Activated T-cell treated with anti-CD3 and anti-CD28 coated beads for 1 hour (primary cell): ENCODE results near the gene CMSS1.

Experiments used
- DNase-seq: peaks from one replicate; pipeline ENCODE4 v3.0.0-alpha.2; 2020; ENCODE audit warnings: low read depth

Gene CMSS1

GRCh38 chr3:99997293-99997692 is 179.6 kb downstream of the CMSS1 start:
- no peak for DNase-seq

- no peak for DNase-seq
Measured at GRCh38 chr3:99999536-99999935, 181.9 kb downstream of the CMSS1 start.

GRCh38 chr3:100001083-100001482 is 183.4 kb downstream of the CMSS1 start:
- no peak for DNase-seq

- DNase-seq: no peak
Measured at GRCh38 chr3:100001526-100002270, 184.0 kb downstream of the CMSS1 start.

- DNase-seq: no peak
Measured at GRCh38 chr3:100002599-100003350, 185.1 kb downstream of the CMSS1 start.

- no peak for DNase-seq
Measured at GRCh38 chr3:100003609-100004503, 186.2 kb downstream of the CMSS1 start.

GRCh38 chr3:100004931-100005330 is 187.3 kb downstream of the CMSS1 start:
- DNase-seq: no peak

GRCh38 chr3:100005665-100006393 is 188.2 kb downstream of the CMSS1 start:
- DNase-seq: no peak

- DNase-seq: no peak
Measured at GRCh38 chr3:100006570-100007271, 189.1 kb downstream of the CMSS1 start.

GRCh38 chr3:100007313-100007712 is 189.7 kb downstream of the CMSS1 start:
- no peak for DNase-seq

- no peak for DNase-seq
Measured at GRCh38 chr3:100008081-100008698, 190.5 kb downstream of the CMSS1 start.

GRCh38 chr3:100009276-100010086 is 191.8 kb downstream of the CMSS1 start:
- no peak for DNase-seq

- no peak for DNase-seq
Measured at GRCh38 chr3:100010087-100010417, 192.4 kb downstream of the CMSS1 start.

GRCh38 chr3:100018806-100019205 is 201.1 kb downstream of the CMSS1 start:
- DNase-seq: no peak

- DNase-seq: no peak
Measured at GRCh38 chr3:100019719-100020118, 202.1 kb downstream of the CMSS1 start.

- no peak for DNase-seq
Measured at GRCh38 chr3:100020876-100021644, 203.4 kb downstream of the CMSS1 start.

GRCh38 chr3:100022506-100022905 is 204.8 kb downstream of the CMSS1 start:
- no peak for DNase-seq

GRCh38 chr3:100023150-100023549 is 205.5 kb downstream of the CMSS1 start:
- DNase-seq: no peak

- DNase-seq: no peak
Measured at GRCh38 chr3:100023595-100023994, 205.9 kb downstream of the CMSS1 start.
